Retinal pigment epithelial cell (primary cell): ENCODE measurements around the gene CABS1.

Experiments used
- DNase-seq: peaks from one replicate; pipeline ENCODE4 v3.0.0-alpha.2; 2010; ENCODE audit warnings: low read depth
- H3K4me3 ChIP-seq: 2 replicates; pipeline ENCODE4 v1.5.1; 2011; ENCODE audit warnings: mild to moderate bottlenecking, low read length, control low read depth, moderate library complexity
- CTCF ChIP-seq: conservative IDR thresholded peaks from 2 replicates; pipeline ENCODE4 v1.5.1; 2011; ENCODE audit warnings: low read depth, low read length, control low read depth, inconsistent platforms

The CABS1 gene

DNA sequence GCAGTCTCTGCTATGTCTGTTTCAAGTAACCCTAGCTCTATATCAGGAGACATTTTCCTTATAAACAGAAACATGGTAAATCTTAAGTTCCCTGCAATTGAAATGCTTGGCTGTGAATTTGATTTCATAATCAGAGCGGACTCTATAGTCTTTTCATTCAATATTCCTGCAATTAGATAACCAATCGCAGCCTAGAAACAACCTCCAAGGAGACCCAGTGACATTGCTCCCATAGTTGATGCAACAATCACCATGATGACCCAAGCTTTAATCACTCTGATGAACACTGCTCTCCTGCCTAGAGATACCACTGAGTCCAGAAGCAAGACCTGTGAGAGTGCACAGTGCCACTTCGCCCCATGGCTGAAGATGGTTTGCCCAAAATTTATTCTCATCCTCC, at the start of gene CABS1:
Gene CABS1 (plus strand): TSS at position 301 of the 400 bp plus-strand sequence. CDS start 59 bp downstream, at position 360.
- no peak within 1 kb of the TSS for H3K4me3 ChIP-seq
- no peak for DNase-seq
- no peak for TF ChIP-seq CTCF

DNA sequence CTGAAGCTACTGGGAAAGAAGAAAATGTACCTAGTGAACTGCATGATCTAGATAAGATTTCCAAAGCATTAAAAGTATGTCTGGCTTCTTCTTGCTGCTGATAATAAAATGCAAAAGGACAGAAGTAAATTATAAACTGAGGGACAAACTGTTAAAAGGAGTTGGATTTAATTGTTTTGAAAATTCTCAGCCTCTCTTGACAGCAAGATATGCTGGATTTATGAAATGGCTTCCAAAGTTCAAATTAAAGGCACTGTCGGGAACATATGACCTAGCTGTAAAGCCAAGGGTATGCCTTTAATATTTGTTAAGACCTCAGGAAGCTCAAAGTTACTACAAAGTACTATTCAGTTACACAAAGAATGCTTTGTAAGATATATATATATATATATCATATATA, 46.1 kb upstream of the CABS1 start:
- no peak overlapping the region for H3K4me3 ChIP-seq
- TF ChIP-seq CTCF = no peak
- no peak for DNase-seq

DNA sequence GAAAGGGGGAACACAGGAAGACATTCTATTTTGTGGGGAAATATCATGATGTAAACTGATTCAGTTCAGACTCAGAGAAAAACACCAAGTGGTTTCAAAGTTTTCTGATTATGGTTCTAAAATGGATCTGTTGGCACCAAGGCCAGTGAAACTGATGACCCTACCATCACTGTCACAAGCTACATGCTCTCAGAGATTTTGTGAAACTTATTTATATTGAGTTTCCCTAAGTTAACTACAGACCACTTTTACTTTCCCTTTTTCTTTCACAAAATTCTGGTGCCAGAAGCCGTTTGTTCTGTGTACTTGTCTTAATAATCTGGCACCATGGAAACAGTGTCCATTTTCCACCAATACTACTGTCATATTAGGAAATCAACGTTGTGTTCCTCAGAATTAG, 43.4 kb upstream of the CABS1 start:
- TF ChIP-seq CTCF = no peak
- no peak for DNase-seq
- H3K4me3 ChIP-seq = no peak overlapping the region

DNA sequence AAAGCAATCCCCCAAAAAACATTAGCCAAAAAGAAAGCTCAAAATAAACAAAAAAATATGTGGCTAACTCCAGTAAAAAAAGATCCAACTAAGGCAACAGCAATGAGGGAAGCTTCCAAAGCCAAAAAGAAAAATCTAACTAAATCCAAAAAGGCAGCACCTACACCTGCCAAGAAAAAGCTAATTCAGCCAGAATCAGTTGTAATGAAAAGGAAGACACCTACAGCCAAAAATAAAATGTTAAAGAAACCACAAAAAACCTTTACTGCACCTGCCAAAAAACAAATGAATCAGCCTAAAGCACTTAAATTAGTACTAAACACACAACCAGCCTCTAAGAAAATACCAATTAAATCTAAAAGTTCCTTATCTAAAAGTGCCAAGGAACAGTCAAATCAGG, 37.2 kb upstream of the CABS1 start:
- no peak for TF ChIP-seq CTCF

GRCh38 chr4:70298051-70298450, 36.7 kb upstream of the CABS1 start:
- H3K4me3 ChIP-seq = no peak overlapping the region
- no peak for TF ChIP-seq CTCF
- no peak for DNase-seq

More for the DNA sequence above, 37.2 kb upstream of the CABS1 start:
- no peak for DNase-seq
- H3K4me3 ChIP-seq = no peak overlapping the region

GRCh38 chr4:70299643-70300042, 35.1 kb upstream of the CABS1 start:
- DNase-seq = no peak
- H3K4me3 ChIP-seq = no peak overlapping the region
- no peak for TF ChIP-seq CTCF

- DNase-seq = no peak
- no peak for TF ChIP-seq CTCF
- H3K4me3 ChIP-seq = no peak overlapping the region
These were observed 34.6 kb upstream of the CABS1 start for GRCh38 chr4:70300215-70300614.
